ENCODE measurements around the gene TRAPPC14. TPM values are rescaled to one million over a fixed set of nuclear protein-coding genes. Genes with fewer than 3 reads are reported as not detected.

TRAPPC14 gene
- total RNA-seq, 1 donor from 2014 or later, result 65.3 TPM

DNA sequence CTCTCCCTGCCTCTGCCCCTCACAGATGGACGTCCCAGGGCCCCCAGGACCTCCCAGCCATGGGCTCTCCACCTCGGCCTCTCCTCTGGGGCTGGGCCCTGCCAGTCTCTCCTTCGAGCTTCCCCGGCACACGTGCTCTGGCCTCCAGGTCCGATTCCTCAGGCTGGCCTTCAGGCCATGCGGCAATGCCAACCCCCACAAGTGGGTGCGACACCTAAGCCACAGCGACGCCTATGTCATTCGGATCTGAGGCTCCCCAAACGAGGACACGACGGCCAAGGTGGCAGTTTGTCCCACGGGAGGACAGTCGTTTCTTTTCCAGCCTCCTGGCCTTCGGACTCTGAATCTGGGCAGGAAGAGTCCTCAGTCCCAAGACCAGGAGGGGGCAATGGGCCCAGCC is 51.9 kb downstream of the TRAPPC14 start:
- Mint-ChIP-seq H3K27ac (no peak overlapping the region), H3K36me3 (ENCODE audit: low read depth) (peaks cover 67% of the 10 kb centered on the region), H3K9me3 (no peaks in the 10 kb centered on the region), H3K4me1 (peaks cover 6% of the 10 kb centered on the region), H3K4me3 (no peak overlapping the region), H3K27me3 (no peaks in the 10 kb centered on the region)
- DNase-seq (no peak), ATAC-seq (ENCODE audit: low read depth) (no peak)
- TF ChIP-seq, protein P1, sequence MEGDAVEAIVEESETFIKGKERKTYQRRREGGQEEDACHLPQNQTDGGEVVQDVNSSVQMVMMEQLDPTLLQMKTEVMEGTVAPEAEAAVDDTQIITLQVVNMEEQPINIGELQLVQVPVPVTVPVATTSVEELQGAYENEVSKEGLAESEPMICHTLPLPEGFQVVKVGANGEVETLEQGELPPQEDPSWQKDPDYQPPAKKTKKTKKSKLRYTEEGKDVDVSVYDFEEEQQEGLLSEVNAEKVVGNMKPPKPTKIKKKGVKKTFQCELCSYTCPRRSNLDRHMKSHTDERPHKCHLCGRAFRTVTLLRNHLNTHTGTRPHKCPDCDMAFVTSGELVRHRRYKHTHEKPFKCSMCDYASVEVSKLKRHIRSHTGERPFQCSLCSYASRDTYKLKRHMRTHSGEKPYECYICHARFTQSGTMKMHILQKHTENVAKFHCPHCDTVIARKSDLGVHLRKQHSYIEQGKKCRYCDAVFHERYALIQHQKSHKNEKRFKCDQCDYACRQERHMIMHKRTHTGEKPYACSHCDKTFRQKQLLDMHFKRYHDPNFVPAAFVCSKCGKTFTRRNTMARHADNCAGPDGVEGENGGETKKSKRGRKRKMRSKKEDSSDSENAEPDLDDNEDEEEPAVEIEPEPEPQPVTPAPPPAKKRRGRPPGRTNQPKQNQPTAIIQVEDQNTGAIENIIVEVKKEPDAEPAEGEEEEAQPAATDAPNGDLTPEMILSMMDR (IDR thresholded peaks at IDR 0.05), result no peak
- CTCF ChIA-PET, result no interaction called here
- intact Hi-C loops (cut with micrococcal nuclease), result no loop called here
- POLR2A ChIA-PET, result no interaction called here

DNA sequence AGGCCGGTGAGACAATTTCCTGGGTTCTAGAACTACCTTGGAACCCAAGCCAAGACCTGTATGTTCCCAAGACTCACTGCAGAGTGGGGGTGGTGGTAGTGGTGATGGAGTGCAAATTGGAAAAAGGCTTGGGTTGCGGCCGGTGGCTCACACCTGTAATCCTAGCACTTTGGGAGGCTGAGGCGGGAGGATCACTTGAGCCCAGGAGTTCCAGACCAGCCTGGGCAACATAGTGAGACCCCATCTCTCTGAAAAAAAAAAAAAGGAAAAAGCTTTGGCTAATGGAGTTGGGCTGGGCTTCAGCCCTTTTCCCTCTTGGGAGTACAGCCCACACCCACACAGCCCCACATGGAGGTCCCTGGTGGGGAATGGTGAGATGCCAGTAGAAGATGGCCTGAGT is 53.0 kb downstream of the TRAPPC14 start:
- TF ChIP-seq, protein P1 (IDR thresholded peaks at IDR 0.05), result no peak
- ChIA-PET POLR2A (no interaction called here), CTCF (no interaction called here)
- Mint-ChIP-seq H3K4me3 (no peak overlapping the region), H3K27ac (no peak overlapping the region), H3K4me1 (peaks cover 9% of the 10 kb centered on the region), H3K36me3 (ENCODE audit: low read depth) (peaks cover 65% of the 10 kb centered on the region), H3K27me3 (no peaks in the 10 kb centered on the region), H3K9me3 (no peaks in the 10 kb centered on the region)
- ATAC-seq (ENCODE audit: low read depth) (no peak), DNase-seq (no peak)
- intact Hi-C loops (cut with micrococcal nuclease), result no loop called here

Other genes starting within 250 kb of the TRAPPC14 start
- gene TRIM4, start 239.2 kb downstream of the TRAPPC14 start, total RNA-seq, result 33.1 and 35.8 TPM in 2 replicates
- not detected in 2 replicates for gene GJC3, start 229.1 kb downstream of the TRAPPC14 start, total RNA-seq
- not detected in 2 replicates for gene AZGP1, start 182.7 kb downstream of the TRAPPC14 start, total RNA-seq
- gene ZKSCAN1, start 143.1 kb downstream of the TRAPPC14 start, total RNA-seq, result 59.0 and 70.6 TPM in 2 replicates
- 10.6 and 11.3 TPM in 2 replicates for gene ZSCAN21, start 108.9 kb downstream of the TRAPPC14 start, total RNA-seq
- 33.9 and 39.6 TPM in 2 replicates for gene ZNF3, start 77.0 kb downstream of the TRAPPC14 start, total RNA-seq
- 88.3 and 108 TPM in 2 replicates for gene COPS6, start 69.8 kb downstream of the TRAPPC14 start, total RNA-seq
- gene MCM7, start 57.3 kb downstream of the TRAPPC14 start, total RNA-seq, result 99.7 and 104 TPM in 2 replicates
- 11.1 and 12.5 TPM in 2 replicates for gene AP4M1, start 57.1 kb downstream of the TRAPPC14 start, total RNA-seq
- 42.6 and 54.9 TPM in 2 replicates for gene TAF6, start 39.4 kb downstream of the TRAPPC14 start, total RNA-seq
- gene CNPY4, start 39.1 kb downstream of the TRAPPC14 start, total RNA-seq, result 7.1 and 8.6 TPM in 2 replicates
- gene MBLAC1, start 31.8 kb downstream of the TRAPPC14 start, total RNA-seq, result 1.9 and 2.2 TPM in 2 replicates
- gene LAMTOR4, start 9.8 kb downstream of the TRAPPC14 start, total RNA-seq, result 151 and 161 TPM in 2 replicates
- gene GAL3ST4, start 9.9 kb upstream of the TRAPPC14 start, total RNA-seq, result 0.10 and 1.2 TPM in 2 replicates
- 5.0 and 5.1 TPM in 2 replicates for gene GPC2, start 18.7 kb upstream of the TRAPPC14 start, total RNA-seq
- gene STAG3, start 19.2 kb upstream of the TRAPPC14 start, total RNA-seq, result 41.3 and 42.4 TPM in 2 replicates
- gene PVRIG, start 61.2 kb upstream of the TRAPPC14 start, total RNA-seq, result 17.1 and 20.0 TPM in 2 replicates
- gene SPDYE3, start 149.0 kb upstream of the TRAPPC14 start, total RNA-seq, result not detected in 2 replicates
- gene PILRB, start 199.4 kb upstream of the TRAPPC14 start, total RNA-seq, result 65.8 and 79.4 TPM in 2 replicates
- gene PILRA, start 214.8 kb upstream of the TRAPPC14 start, total RNA-seq, result 2.1 and 2.2 TPM in 2 replicates

Measured in activated B cell treated with CpG ODN at 0.5 μM for 24 hours (primary cell).